ENCODE results near the gene PPIP5K1.
A peak's percentile ranks its signal among the peaks of the same experiment; 100 is the strongest.
"Not testable (repeated sequence)": the region's sequence is repeated elsewhere in the genome, so short reads cannot be mapped to it uniquely, and the experiment has no call there.

The PPIP5K1 gene

GRCh38 chr15:43589778-43590466 is at the start of gene PPIP5K1:
Gene PPIP5K1, minus strand, starts transcription at chr15:43590208. Its CDS starts 5,704 bp downstream, at chr15:43584504.
- H3K9me3 Mint-ChIP-seq, H3K36me3 Mint-ChIP-seq, H3K27me3 Mint-ChIP-seq, H3K27ac Mint-ChIP-seq, H3K4me1 Mint-ChIP-seq, H3K4me3 Mint-ChIP-seq, DNase-seq: not testable (repeated sequence)
- ATAC-seq (replicated peaks): peak; percentile 97 to 98

DNA sequence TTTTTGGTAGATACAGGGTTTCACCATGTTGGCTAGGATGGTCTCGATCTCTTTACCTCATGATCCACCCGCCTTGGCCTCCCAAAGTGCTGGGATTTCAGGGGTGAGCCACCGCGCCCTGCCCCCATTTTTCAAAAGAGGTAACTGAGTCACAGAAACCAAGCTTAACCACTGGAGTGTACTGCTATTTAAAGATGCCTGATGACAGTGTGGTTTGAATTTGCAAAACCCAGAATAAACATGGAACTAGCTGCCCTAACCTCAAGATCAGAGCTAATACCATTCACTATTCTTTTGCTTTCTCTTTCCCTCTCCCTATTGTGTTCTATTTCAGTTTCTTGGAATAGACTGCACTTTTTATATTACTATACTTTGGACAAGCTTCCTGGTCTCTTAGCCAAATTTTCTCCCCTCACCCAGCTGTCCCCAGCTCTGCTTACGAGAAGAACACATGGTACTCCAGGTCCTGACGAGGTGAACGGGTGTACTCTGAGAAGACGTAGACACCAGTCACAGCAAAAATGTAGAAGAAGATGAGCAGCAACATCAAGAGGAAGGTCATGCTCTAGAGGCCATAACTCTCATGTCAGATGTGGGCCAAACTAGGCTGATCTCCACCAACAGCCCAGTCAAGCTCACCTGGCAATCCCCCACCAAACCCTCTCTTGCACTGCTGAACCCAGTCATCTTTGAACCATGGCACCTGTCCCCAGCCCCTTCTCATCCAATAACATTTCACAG is 48.6 kb upstream of the PPIP5K1 start:
- ATAC-seq (replicated peaks); H3K4me3 Mint-ChIP-seq; DNase-seq; H3K27me3 Mint-ChIP-seq; H3K27ac Mint-ChIP-seq; H3K9me3 Mint-ChIP-seq; H3K4me1 Mint-ChIP-seq: not testable (repeated sequence)
- peaks cover 7 to 14% of the 10 kb centered on the region in 2 donors for H3K36me3 Mint-ChIP-seq

DNA sequence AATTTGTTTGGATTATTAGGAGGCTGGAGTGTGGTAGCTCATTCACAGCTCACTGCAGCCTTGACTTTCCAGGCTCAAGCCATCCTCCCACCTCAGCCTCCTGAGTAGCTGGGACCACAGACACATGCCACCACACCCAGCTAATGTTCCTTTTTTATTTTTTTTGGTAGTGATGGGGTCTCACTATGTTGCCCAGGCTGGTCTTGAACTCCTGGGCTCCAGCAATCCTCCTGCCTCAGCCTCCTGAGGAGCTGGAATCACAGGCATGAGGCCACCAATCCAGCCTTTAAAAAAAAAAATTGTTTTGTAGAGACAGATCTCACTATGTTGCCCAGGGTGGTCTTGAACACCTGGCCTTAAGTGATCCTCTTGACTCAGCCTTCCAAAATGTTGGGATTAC is 36.9 kb upstream of the PPIP5K1 start:
- H3K27me3 Mint-ChIP-seq; H3K36me3 Mint-ChIP-seq; H3K9me3 Mint-ChIP-seq; DNase-seq; H3K4me1 Mint-ChIP-seq; ATAC-seq (replicated peaks); H3K4me3 Mint-ChIP-seq; H3K27ac Mint-ChIP-seq: not testable (repeated sequence)

DNA sequence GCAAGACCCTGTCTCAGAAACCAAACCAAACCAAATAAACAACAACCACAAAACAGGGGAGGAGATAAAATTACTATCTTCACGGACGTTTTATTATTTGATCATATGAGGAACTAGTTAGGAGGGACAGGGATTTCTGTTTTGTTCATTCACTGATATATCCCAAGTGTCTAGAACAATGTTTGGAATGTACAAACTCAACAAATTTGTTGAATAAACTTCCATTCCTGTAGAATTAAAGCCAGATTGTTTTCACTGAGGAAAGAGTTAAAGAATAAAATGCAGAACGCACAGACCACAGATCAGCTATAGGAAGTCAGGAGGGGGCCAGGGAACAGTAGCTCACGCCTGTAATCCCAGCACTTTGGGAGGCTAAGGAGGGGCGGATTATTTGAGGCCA is 35.1 kb upstream of the PPIP5K1 start:
- no peak for DNase-seq
- Mint-ChIP-seq H3K4me1 (no peaks in the 10 kb centered on the region), H3K27me3 (peaks cover 7 to 10% of the 10 kb centered on the region in 2 donors), H3K36me3 (peaks cover 0 to 3% of the 10 kb centered on the region in 2 donors), H3K4me3 (no peak overlapping the region), H3K9me3 (no peaks in the 10 kb centered on the region), H3K27ac (no peak overlapping the region)
- ATAC-seq (replicated peaks): no peak

- not testable (repeated sequence) for H3K27ac Mint-ChIP-seq; H3K4me3 Mint-ChIP-seq; ATAC-seq (replicated peaks); H3K36me3 Mint-ChIP-seq; H3K4me1 Mint-ChIP-seq; H3K9me3 Mint-ChIP-seq; DNase-seq
- peaks cover 14 to 20% of the 10 kb centered on the region in 2 donors for H3K27me3 Mint-ChIP-seq
Measured at GRCh38 chr15:43622068-43622799, 32.2 kb upstream of the PPIP5K1 start.

GRCh38 chr15:43618700-43619099 is 28.7 kb upstream of the PPIP5K1 start, which contains the start of gene STRC:
Gene STRC, minus strand, starts transcription at chr15:43618800. Its CDS starts 78 bp downstream, at chr15:43618722.
- not testable (repeated sequence) for H3K4me3 Mint-ChIP-seq; H3K27ac Mint-ChIP-seq; H3K9me3 Mint-ChIP-seq; H3K4me1 Mint-ChIP-seq; H3K36me3 Mint-ChIP-seq; ATAC-seq (replicated peaks); DNase-seq
- H3K27me3 Mint-ChIP-seq: peaks cover 10 to 14% of the 10 kb centered on the region in 2 donors

DNA sequence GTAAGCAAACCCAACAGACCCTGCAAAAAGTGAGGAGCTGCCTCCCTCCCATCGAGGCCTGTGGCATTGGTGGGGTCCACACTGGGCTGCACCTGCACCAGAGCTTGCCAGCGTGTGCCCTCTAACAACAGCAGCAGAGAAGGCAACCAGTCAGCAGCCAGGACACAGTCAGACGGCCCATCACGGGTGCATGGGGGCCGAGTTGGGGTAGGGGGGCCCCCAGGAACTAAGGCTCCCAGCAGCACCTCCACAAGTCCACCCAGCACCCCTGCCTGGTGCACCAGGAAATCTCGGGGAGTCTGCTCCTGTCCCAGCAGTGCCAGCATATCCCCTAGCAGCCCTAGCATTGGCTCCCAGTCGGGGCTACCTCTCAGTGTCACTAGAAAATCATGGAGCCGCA is 27.7 kb upstream of the PPIP5K1 start:
- not testable (repeated sequence) for DNase-seq; H3K9me3 Mint-ChIP-seq; ATAC-seq (replicated peaks); H3K4me1 Mint-ChIP-seq; H3K36me3 Mint-ChIP-seq; H3K27ac Mint-ChIP-seq; H3K4me3 Mint-ChIP-seq
- H3K27me3 Mint-ChIP-seq: peaks cover 10 to 14% of the 10 kb centered on the region in 2 donors

DNA sequence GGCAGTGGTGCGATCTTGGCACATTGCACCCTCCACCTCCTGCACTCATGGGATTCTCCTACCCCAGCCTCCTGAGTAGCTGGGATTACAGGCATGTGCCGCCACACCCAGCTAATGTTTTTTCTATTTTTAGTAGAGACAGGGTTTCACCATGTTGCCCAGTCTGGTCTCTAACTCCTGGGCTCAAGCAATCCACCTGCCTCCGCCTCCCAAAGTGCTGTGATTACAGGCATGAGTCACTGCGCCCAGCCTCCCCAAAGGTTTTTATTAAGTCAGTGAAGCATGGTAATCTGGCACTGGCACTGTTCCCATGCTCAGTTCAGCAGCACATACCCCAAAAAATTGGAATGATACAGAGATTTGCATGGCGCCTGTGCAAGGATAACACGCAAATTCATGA is 12.2 kb upstream of the PPIP5K1 start:
- not testable (repeated sequence) for H3K4me3 Mint-ChIP-seq; ATAC-seq (replicated peaks); H3K9me3 Mint-ChIP-seq; H3K27ac Mint-ChIP-seq; H3K36me3 Mint-ChIP-seq; DNase-seq; H3K4me1 Mint-ChIP-seq
- peaks cover 32 to 44% of the 10 kb centered on the region in 2 donors for H3K27me3 Mint-ChIP-seq

- not testable (repeated sequence) for ATAC-seq (replicated peaks); H3K4me3 Mint-ChIP-seq; H3K27ac Mint-ChIP-seq; H3K4me1 Mint-ChIP-seq; H3K36me3 Mint-ChIP-seq; H3K9me3 Mint-ChIP-seq; DNase-seq
- H3K27me3 Mint-ChIP-seq: peaks cover 39 to 52% of the 10 kb centered on the region in 2 donors
Measured at GRCh38 chr15:43600200-43600599, 10.2 kb upstream of the PPIP5K1 start.

DNA sequence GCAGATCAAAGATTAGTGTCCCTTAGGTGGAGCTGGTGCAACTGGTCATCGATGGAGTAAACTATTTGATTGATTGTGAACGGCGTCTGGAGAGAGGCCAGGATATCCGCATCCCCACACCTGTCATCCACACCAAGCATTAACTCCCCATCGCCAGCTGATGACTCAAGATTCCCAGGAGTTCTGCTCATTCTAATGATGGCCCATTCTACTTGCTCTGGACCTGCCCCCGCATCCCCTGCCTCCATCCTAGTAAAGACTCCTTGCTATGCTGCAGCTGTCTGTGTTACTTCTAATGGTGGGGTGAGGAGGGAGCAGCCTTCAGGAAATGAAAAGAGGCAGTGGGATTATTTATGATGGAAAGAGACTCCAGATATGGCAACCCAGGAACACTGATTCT is 9.1 kb upstream of the PPIP5K1 start:
- not testable (repeated sequence) for H3K27ac Mint-ChIP-seq; H3K4me3 Mint-ChIP-seq; ATAC-seq (replicated peaks); DNase-seq; H3K4me1 Mint-ChIP-seq; H3K9me3 Mint-ChIP-seq; H3K36me3 Mint-ChIP-seq
- peaks cover 35 to 45% of the 10 kb centered on the region in 2 donors for H3K27me3 Mint-ChIP-seq

DNA sequence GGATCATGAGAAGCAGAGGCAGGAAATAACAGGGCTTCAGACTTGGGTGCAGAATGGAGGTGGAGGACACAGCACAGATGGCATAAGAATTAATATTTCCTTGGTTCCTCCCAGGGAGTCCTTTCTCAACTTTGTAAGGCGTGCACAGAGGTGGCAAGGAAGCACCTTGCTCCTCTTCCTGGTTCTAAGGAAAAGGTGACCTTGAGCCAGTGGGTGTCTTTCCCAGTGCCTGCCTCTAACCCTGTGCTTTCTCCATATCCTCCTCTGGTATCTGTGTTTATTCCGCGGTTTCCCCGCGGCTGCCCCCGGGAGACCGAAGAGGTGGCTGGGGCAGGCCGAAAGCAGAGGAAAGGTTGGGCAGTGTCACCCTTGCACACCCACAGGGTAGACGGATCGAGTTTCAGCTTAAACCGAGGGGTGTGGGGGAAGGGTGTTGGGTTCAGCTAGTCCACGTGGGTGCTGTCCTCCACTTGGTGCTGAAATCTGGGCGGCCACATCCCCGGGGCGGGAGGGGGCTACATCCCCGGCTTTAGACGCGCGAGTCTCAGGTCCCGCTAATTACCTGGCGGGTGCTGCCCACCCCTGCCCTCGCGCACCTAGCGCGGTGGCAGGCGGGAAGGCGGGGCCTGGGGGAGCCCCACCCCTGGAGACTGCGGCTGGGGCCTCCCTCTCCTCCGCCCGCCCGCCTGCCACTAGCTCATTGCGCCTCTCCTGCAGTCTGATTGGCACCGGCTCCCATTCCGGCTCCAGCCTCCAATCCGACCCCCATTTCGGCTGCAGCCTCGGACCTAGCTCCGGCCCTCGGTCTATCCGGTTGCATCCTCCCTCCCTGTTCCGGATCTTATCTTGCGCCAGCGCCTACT is 3.6 kb upstream of the PPIP5K1 start, which contains the start of gene CKMT1B:
TSS of gene CKMT1B (plus strand) at position 700 of the 863 bp plus-strand sequence. CDS start 192 bp downstream, outside the sequence.
- H3K9me3 Mint-ChIP-seq, H3K4me3 Mint-ChIP-seq, H3K36me3 Mint-ChIP-seq, DNase-seq, H3K27ac Mint-ChIP-seq, H3K4me1 Mint-ChIP-seq: not testable (repeated sequence)
- ATAC-seq (replicated peaks): peak; percentile 20 to 34
- H3K27me3 Mint-ChIP-seq: peaks cover 15 to 18% of the 10 kb centered on the region in 2 donors

GRCh38 chr15:43592841-43593240 is 2.8 kb upstream of the PPIP5K1 start:
- not testable (repeated sequence) for H3K27ac Mint-ChIP-seq; H3K4me3 Mint-ChIP-seq; H3K36me3 Mint-ChIP-seq; H3K9me3 Mint-ChIP-seq; DNase-seq; H3K4me1 Mint-ChIP-seq; ATAC-seq (replicated peaks)
- peaks cover 12 to 14% of the 10 kb centered on the region in 2 donors for H3K27me3 Mint-ChIP-seq

DNA sequence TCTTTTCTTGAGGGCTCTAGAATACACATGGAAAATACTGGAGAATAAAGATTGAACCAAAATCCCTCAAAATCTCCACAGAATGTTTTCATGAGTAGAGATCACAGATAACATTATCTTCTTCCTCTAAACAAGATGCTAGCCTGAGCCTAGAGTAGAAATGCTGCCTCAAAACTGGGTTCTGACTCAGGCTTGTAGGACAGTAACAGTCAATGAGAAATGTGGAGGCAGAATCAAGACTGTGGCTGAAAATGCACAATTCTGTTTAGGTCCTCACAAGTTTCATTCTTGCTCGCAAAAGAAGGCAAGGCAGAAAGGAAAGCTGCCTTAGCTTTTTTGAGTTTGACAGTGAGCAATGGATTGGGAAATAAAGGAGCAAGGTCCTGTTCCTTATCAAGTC is 15.4 kb downstream of the PPIP5K1 start:
- not testable (repeated sequence) for H3K4me3 Mint-ChIP-seq

DNA sequence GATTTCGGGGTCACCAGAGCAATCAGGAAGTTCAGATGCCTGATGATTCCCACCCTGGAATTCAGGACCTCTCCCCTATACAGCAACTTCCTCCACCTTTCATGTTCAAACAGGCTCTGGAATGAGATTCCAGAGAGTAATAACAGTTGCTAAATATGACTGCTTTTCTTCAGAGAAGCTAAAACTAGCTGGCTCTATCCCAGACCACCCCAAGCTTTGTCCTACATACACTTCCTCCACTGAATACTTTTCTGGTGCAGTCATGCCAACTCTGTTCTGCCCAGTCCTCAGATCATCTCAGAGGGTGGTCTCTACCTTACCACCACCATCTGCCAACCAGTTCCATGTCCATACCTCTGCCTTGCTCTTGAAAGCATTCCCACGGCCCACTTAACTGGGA is 23.4 kb downstream of the PPIP5K1 start:
- H3K27ac Mint-ChIP-seq; H3K9me3 Mint-ChIP-seq; H3K4me3 Mint-ChIP-seq; H3K4me1 Mint-ChIP-seq; H3K36me3 Mint-ChIP-seq; H3K27me3 Mint-ChIP-seq; ATAC-seq (replicated peaks); DNase-seq: not testable (repeated sequence)

More for the DNA sequence above, 15.4 kb downstream of the PPIP5K1 start:
- not testable (repeated sequence) for ATAC-seq (replicated peaks); H3K27ac Mint-ChIP-seq; H3K27me3 Mint-ChIP-seq; H3K9me3 Mint-ChIP-seq; H3K4me1 Mint-ChIP-seq; DNase-seq; H3K36me3 Mint-ChIP-seq

Data from stimulated activated naive B cell treated with anti-CD40 and anti-IgM and Interleukin-4, amounts not matched to agents 10 μg/mL and 1 μg/mL and 100 μg/mL, for 72 hours (primary cell).